Coronary artery (tissue), 2 donors: ENCODE data around the gene GAREM1.
A peak's percentile ranks its signal among the peaks of the same experiment; 100 is the strongest.

Experiments used
- DNase-seq: peaks from one replicate; pipeline ENCODE4 v3.0.0-alpha.2; 2017; ENCODE audit warnings: low spot score
- H3K27ac ChIP-seq, 2 donors: fragments of 200-600 bp; sonication (generic); one replicate each; pipeline ENCODE4 v1.5.1; 2016 to 2019
- H3K4me3 ChIP-seq: fragments of 200-600 bp; sonication (generic); 2 replicates; pipeline ENCODE4 v1.5.1; 2016; ENCODE audit warnings: mild to moderate bottlenecking, moderate library complexity
- CTCF ChIP-seq: fragments of 200-600 bp; sonication (generic); IDR thresholded peaks from one replicate; pipeline ENCODE4 v1.5.1; 2019; ENCODE audit warnings: antibody characterized with exemption

GAREM1 gene

GRCh38 chr18:32358529-32358928, 112.2 kb downstream of the GAREM1 start:
- Histone ChIP-seq H3K27ac (no peak overlapping the region), H3K4me3 (no peak overlapping the region)
- TF ChIP-seq CTCF, result no peak
- no peak for DNase-seq

- Histone ChIP-seq H3K4me3 (no peak overlapping the region), H3K27ac (no peak overlapping the region)
- no peak for TF ChIP-seq CTCF
- DNase-seq, result no peak
Observed at GRCh38 chr18:32358075-32358474, 112.6 kb downstream of the GAREM1 start.

GRCh38 chr18:32355896-32356295, 114.8 kb downstream of the GAREM1 start:
- Histone ChIP-seq H3K4me3 (no peak overlapping the region), H3K27ac (peak overlapping the region; percentile 35 to 39)
- DNase-seq, result no peak
- TF ChIP-seq CTCF, result no peak

- DNase-seq, result no peak
- no peak for TF ChIP-seq CTCF
- Histone ChIP-seq H3K4me3 (no peak overlapping the region), H3K27ac (no peak overlapping the region)
Observed at GRCh38 chr18:32354518-32354917, 116.2 kb downstream of the GAREM1 start.

GRCh38 chr18:32353257-32353656, 117.4 kb downstream of the GAREM1 start:
- H3K4me3 ChIP-seq, result no peak overlapping the region
- H3K27ac ChIP-seq, result no peak overlapping the region
- DNase-seq, result no peak
- no peak for TF ChIP-seq CTCF

GRCh38 chr18:32351032-32351431, 119.7 kb downstream of the GAREM1 start:
- no peak for DNase-seq
- Histone ChIP-seq H3K4me3 (no peak overlapping the region), H3K27ac (peak overlapping the region; percentile 79)
- TF ChIP-seq CTCF, result no peak

- Histone ChIP-seq H3K27ac (peak overlapping the region; percentile 79), H3K4me3 (no peak overlapping the region)
- peak; percentile 82 for DNase-seq
- no peak for TF ChIP-seq CTCF
Observed at GRCh38 chr18:32349728-32350395, 120.8 kb downstream of the GAREM1 start.
